Superior temporal gyrus (tissue), 1 donor: ENCODE measurements around the gene KCNK10.

Experiments used
- DNase-seq: peaks from one replicate; pipeline ENCODE4 v3.0.0-alpha.2; 2016; ENCODE audit errors: extremely low spot score

KCNK10 gene

DNA sequence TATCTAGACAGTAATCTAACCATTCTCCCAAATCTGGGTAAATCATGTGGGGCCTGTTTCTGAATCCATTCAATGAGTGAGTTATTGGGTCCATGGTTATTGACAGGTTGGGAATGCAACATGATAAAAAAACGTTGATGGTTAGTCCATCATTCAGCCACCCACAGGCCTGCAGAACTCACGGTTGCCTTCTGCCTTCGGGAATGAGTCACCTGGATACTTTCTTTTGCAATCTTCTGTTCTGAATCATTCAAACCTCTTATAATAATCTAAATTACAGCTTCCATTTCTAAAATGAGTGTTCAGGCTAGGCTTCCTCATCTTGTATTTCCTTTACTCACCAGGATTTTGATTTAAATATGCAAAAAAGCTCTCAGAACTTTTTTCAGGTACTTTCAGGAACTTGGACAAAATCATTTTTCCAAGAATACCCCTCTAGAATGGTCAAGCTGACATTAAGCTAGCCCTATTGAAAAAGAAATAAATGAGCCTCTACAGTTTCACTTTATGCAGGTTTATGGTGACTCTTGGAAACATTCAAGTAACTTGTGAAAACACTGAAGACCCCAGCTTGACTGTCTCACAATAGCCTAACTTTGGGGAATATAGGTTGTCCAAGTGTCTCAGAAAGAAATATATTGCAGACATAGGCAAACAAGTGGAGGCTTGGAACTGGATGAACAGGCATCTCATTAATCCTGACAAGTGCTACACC, 94.4 kb downstream of the KCNK10 start:
- DNase-seq, result no peak

DNA sequence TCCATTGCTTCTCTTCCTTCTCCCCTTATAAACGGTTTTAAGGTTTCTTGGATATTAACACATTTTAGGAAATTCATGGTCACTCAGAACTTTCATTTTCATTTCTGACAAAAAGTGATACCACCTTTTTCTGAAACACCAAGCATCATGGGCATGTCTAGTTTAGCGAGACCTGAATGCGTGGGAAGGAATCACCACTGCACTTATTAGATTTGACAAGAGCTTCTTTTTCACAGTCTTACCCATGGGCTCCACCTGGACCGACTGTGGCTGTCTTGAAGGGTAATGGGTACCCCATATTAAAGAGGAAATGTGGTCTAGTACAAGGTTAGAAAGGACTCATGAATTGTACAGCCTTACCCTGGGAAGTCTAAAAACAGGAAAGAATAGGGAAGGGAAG, 95.4 kb downstream of the KCNK10 start:
- no peak for DNase-seq

DNA sequence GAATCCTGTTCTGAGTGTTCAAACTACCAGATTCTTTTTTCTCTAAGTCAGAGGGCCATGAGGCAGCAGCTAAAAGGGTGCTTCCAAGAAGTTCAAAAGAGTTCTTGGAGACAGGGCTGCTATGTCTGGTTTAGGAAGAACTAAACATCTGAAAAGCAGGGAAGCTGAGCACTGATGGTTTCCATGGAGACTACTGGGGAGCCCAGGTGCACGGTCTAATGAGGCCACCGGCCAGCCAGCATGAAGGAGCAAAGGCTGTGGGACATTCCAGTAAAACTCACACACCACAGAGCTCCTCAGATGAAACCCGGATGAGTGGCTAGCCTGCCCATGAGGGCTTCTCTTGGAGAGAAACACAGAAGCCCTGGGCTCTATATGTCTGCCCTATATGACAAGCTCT, 97.3 kb downstream of the KCNK10 start:
- no peak for DNase-seq

DNA sequence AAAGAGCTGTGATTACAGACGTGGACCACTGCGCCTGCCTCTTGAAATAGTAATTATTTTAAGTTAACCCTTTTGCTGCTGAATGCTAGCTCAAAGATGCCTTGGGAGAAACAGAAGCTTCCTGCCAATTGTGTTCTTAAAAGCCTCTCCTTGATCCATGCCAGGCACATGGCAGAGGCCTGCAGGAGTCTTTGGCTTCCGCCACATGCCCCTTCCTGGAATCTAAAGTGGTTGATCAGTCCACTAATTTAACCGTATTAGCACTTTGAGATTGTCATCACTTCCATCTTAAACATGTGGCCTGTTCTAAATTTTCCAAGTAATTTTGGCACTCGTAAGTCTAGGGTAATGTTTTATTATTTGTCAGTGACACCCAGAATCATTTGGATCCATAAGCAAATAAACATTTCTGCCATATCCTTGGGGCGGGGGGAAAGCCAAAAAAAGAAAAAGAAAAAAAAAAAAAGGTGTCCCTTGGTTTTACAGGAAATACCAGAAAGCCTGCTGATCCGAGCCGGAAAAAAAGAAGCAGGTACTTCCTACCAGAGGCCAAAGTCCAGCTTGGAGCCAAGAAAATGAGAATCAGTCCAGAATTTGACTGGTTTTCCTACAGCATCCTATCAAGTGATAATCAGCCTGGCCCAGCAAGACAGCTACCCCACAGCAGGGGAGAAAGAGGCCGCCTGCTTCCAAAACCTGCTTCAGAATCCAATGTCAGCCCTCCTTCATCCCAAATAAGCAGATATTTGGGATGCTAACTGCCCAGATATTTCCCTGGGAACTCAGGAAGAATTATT, 104.8 kb downstream of the KCNK10 start:
- DNase-seq, result no peak

DNA sequence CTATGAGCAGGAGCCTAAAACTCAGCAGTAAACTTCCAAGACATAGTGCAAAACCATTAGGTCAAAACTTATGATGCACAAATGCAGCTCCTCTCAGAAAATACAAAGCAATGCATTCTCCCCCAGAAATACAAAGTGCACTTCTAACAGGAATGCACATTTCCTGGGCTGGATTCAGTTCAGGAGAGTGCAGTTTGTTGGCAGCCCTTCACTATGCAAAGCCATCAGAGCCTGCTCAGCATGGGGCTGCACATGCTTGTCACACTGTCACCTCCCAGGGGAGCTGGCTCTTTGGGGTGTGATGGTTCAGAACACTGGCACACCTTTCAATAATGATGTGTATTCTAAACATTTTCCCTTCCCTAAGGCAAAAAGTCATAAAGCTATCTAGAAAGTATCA, 110.4 kb downstream of the KCNK10 start:
- DNase-seq, result no peak

DNA sequence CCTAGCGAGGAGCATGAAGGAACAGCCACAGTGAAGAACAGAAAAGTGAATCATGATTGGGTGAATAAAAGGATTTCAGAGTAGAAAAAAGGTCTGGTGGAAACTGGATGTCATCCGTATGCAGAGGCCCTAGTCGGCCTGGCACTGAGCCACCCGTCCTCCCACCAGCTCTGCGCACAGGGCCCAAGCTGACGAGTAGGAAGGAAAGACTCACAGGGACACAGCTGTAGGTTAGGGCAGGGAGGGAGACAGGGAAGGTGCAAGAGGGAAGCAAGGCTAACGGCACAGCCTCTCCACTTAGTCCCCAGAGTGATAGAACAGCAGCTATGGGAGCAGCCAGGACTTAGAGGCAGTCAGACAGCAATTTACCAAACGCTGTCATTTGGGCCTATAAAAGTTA, 112.6 kb downstream of the KCNK10 start:
- no peak for DNase-seq

DNA sequence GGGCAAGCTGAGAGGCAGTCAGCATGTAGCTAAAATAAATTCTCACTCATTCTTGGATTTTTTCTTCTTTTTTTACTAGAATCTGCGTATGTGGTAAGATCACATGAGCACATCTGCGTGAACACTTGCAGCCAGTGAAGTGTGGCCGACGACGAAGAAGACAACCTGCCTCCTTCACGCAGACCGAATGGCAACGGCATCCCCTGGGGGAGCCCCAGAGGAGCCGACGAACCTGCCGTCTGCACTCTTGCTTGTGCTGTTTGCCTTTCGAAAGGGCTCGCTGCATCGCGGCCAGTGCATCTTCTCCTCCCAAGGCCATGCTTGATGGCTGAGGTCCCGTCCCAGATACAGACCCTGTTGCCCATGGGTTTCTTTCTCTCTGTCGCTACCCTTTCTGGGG, 113.8 kb downstream of the KCNK10 start:
- DNase-seq, result no peak

DNA sequence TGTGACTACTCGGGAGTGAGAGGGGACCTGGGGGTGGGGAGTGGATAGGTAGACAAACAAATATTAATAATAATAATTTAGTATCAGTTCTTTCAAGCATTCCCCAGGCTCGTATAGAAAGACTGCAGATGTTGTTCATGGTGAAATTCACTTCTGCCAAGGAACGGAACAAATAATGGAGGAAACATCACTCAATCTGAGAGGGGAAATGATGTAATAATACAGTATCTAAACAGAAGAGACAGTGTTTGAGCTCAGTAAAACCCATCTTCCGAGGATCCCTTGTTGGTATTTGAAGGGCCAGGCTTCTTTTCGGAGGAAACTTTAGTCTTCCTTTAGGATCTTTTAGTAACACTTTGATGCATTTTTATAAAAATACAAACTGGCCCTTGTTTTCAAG, 114.2 kb downstream of the KCNK10 start:
- DNase-seq, result no peak

DNA sequence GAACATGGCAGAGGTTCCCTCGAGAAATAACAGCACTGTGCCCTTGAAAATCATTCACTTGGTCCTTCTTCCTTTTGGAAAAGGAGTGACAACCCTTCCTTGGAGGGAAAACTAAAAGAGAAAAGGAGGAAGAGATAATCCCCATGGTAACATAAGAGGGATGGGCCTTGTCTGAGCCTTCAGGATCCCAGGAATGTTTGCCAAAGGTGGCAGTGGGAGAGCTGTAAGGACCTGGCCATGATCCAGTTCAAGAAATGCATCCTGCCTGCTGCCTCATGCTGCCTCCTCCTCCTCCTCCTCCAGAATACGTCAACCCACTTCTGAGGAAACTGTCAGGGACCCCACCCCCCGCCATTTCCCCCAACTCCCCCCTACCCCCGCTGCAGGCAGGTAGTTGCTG, 118.8 kb downstream of the KCNK10 start:
- DNase-seq, result no peak

DNA sequence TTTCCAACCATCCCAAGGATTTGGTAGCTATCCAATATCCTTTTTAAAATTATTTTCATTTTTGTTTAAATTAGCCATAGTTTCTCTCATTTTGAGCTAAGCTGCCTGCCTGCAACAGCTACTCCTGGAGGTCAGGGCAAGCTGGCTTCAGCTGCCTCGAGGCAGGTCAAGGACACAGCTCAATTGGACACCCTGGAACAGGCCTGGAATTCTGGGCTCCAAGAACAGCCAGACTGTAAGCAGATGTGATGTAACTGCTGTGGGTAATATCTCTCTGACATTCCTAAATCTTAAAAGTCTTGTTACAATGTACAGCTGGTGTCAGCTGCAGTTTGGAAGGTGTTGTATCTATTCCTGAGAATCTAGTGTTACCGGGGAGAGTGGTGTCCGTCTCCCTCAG, 119.8 kb downstream of the KCNK10 start:
- DNase-seq, result no peak

DNA sequence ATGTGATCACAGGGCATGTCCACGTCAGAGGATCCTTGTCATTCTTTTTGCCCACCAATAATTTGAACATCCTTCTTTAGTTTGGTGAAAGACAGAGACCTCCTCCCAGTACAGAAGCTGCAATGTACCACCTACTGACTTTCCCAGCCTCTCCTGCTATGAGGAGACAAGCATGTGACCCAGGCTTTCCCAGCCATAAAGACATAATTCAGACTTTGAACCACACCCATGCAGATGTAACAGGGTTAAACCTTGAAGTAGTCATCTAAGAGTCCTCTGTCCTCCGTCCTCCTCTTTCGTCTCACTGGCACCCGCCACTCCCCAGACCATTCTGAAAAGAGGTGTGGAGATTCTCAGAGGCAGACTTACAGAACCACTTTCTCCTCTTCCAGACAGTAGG, 120.8 kb downstream of the KCNK10 start:
- DNase-seq, result no peak

DNA sequence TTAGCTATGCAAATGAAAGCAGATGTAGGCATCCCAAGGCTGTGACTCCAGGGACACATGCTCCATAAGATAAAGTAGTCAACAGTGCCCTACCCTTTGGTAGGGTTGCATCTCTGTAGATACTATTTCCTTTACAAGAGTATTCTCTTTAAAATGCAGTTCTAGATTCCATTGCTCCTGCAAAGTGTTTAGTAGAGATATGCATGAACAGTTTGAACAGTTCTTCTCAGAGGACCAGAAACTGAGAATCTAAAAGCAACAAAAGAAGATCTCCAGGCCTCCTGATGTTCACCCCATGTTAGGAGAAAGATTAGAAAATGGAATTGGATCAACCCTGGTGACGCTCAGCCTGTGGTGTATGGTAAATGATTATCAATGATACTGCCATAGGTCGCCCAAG, 121.2 kb downstream of the KCNK10 start:
- DNase-seq, result no peak

DNA sequence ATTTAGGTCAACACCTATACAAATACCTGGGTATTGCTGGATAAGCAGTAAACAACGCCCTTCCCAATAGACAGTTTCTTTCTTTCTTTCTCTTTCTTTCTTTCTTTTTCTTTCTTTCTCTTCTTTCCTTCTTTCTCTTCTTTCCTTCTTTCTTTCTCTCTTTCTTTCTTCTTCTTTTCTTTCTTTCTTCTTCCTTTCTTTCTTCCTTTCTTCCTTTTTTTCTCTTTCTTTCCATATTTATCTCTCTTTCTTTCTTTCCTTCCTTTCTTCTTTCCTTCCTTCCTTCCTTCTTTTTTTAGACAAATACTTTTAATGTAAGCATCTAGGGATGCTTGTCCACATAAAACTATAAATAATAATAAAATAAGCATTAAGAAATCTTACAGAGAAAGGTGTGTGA, 123.2 kb downstream of the KCNK10 start:
- no peak for DNase-seq

DNA sequence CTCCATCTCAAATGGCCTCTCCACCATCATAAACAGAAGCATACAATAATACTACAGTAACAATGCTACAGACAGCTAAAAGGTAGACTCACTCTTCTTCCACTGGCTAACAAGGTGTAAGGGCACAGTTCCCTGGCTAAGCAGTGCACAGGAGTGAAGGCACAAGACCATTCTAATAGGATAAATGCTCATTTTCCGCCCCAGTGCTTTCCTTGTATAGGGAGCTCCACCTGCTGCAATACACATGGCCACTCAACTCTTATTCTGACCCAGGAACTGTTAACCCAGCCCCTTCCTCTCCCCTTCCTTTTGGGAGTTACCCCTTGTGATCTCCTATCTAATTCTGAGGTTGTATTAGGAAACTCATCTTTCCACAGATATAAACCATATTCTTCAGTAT, 124.6 kb downstream of the KCNK10 start:
- DNase-seq, result no peak

DNA sequence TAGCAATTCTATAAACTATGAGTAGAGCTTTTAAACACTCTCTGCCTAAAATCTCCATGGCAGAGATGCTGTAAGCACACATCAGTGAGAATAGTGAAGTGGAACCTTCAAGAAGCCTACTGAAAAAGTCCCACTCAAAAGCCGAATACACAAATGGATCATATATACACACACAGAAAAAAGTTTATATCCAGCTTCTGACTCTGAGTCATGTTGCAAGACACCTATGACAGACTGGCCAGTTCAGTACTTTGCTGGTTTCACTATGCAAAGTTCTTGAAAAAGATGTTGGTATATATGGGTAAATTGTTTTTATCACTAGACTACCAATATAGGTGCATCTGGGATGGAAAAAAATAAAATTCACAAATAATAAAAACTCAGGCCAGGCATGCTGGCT, 126.1 kb downstream of the KCNK10 start:
- no peak for DNase-seq

DNA sequence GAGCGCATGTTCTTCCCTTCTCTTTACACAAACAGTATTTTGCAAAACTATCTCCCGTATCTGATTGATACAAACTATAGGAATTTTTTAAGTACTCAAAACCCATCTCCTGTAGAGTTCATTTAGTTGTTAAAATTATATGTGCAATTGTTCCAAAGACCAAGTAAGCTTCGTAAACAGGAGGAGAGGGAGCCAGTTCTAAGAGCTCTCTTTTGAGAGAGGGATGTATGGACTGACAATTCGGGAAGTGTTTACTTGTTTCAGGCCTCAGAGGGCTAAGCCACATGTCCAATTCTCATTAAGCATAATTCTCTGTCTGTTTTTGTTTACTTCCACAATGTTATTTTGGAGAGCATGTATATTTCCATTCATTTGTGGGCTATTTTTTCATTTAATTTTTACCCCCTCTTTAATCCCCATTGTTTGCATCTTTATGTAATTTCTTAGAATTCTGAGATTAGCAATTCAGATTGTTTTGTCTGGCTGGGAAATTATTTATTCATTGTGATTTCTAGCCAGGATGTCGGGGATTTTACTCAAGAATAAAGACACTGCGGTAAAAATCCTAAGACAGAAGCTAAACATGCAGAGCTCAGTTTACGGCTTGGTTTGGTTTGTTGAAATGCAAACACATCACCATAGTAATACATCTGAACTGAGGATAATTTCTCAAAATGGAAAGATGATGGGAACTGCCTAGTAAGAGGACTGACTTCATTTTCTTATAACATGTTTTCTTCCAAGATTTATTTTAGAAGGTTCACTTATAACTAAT, 126.8 kb downstream of the KCNK10 start:
- DNase-seq, result no peak

DNA sequence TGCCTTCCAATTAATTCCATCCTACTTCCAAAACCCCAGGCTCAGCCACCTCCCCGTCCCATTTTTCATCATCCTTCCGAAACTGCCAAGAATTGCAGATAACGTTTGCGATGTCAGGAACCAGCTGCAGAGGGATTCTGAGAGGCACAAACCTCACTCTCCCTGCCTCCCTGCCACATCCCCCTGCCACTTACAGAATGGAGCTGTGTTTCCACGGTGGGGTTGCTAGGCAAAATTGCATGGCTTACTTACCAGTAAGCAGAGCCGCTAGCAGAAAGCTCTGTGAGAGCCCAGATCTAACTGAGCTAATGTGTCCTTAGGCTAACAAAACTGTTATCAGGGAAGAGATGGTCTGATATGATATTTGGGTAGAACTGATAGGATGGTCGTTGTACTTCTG, 127.4 kb downstream of the KCNK10 start:
- DNase-seq, result peak; percentile 64

DNA sequence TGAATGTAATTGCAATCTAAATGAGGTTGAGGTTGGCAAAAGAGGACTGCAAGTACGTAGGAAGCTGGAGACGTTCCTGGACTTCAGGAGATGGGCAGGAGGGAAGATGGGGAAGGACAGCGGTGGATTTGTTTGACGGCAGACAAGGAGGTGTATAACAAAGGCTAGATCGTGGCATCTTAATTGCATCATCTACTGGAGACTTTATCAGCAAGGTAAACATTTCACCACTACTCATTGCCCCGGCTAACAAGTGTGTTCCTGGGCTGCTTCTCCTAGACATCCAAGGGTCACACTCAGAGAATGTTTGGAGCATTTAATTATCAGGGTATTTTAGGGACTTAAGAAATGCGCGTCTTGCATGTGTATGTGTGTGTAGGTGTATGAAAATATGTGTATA, 128.5 kb downstream of the KCNK10 start:
- no peak for DNase-seq

DNA sequence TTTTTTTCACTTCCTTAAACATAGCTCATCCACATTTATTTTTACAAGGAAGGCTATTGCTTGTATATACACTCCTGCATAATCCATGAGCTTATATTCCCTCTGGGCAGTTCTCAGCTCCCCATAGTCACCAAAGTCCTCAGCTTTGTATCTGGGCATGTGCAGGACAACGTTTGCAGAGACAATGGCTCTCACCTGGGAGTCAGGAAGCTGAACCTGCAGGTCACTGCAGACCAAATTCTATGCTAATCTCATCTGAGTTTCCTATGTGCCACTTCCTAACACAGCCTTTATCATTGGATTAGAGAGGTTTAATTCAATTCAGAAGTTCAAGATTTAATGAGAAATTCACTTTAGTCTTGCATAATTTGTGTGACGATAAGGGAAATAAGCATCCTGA, 131.5 kb downstream of the KCNK10 start:
- no peak for DNase-seq

DNA sequence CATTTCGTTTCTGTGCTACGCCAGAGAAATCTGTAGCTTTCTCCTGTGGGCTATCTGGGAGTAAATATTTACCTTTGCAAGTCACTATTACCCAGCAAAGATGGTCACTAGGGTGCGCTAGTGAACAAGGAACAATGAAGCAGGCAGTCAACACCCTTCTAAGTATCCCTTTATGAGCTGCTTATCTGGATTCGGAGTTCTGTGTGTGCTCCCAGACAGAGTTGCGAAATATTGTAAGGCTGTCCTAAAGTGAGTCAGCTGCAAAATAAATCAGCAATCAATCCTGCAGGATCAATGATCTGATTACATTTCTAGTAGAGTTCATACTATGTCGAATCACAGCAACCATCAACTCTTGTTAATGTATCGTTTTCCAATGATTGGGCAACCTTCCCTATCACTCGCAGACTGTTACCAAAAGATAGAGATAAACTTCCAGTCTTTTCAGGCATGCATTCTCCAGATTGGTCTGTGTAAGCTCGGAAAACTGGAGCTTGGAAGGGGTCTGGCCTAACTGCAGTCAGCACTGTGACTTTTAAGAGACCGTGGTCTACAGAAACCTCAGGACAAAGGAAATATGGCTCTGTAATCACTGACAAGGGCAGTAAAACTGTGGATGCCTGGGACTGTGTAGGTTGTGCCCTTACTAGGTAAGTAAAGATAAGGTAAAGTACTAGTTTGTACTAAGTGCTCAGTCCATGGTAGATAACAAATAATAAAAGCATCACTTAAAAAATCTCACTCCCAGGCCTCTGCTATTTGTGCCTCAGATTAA, 133.5 kb downstream of the KCNK10 start:
- DNase-seq, result peak; percentile 95

DNA sequence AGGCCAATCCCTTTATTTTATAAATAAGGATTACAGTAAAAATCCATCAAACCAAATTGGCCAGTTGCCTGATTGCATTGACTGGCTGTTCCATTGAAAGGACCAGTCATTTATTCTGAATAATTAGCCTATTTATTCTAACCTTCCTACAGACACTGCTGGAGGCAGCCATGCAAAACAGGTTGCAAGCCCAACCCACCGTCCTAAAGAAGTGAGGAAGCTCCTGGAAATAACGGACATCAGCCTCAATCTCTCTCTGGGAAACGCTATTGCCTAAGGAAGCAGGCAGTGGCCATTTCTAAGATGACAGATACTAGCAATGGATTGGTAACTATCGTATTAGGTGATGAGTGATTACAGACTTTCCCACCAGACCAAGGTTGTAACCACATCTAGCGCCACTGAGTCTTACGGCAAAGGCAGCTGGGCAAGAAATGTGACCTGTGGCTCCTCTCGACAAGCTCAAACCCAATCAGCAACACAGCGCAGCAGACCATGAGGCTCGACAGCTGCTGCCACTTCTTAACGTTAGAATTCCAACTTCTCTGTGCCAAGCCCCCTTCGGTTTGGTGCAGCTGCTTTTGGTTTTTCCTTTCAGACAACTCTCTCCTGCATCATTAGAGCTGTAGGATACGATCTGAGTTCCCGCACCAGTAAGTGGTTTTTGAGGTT, 134.2 kb downstream of the KCNK10 start:
- no peak for DNase-seq
